Trophoblast cell (in vitro differentiated cells and primary cell): ENCODE data around the gene HPS6.

ENCODE experiments used
- DNase-seq, 2 donors: peaks; one replicate each; pipeline ENCODE4 v3.0.0-alpha.2; 2016
- H2AFZ ChIP-seq: 2 replicates; pipeline ENCODE4 v1.6.1; 2013; ENCODE audit warnings: low read length, moderate library complexity, mild to moderate bottlenecking; ENCODE audit not compliant: insufficient read depth, poor library complexity
- H2AK5ac ChIP-seq: 2 replicates; pipeline ENCODE4 v1.6.1; 2013; ENCODE audit warnings: mild to moderate bottlenecking, low read length
- H2BK120ac ChIP-seq: 2 replicates; pipeline ENCODE4 v1.6.1; 2013; ENCODE audit warnings: low read length, mild to moderate bottlenecking, moderate library complexity; ENCODE audit not compliant: insufficient read depth, poor library complexity
- H2BK12ac ChIP-seq: 2 replicates; pipeline ENCODE4 v1.6.1; 2013; ENCODE audit warnings: mild to moderate bottlenecking, low read length, moderate library complexity
- H2BK5ac ChIP-seq: 2 replicates; pipeline ENCODE4 v1.6.1; 2013; ENCODE audit warnings: low read length, low read depth, moderate library complexity, mild to moderate bottlenecking; ENCODE audit not compliant: poor library complexity
- H3K14ac ChIP-seq: 2 replicates; pipeline ENCODE4 v1.6.1; 2013; ENCODE audit warnings: mild to moderate bottlenecking, low read length
- H3K18ac ChIP-seq: 2 replicates; pipeline ENCODE4 v1.6.1; 2013; ENCODE audit warnings: mild to moderate bottlenecking, low read length
- H3K23ac ChIP-seq: 2 replicates; pipeline ENCODE4 v1.6.1; 2013; ENCODE audit warnings: low read length
- H3K27ac ChIP-seq: 2 replicates; pipeline ENCODE4 v1.5.1; 2013; ENCODE audit warnings: low read depth, mild to moderate bottlenecking, inconsistent platforms, low read length, moderate library complexity
- H3K27me3 ChIP-seq: 2 replicates; pipeline ENCODE4 v1.6.1; 2013; ENCODE audit warnings: inconsistent platforms, mild to moderate bottlenecking, low read length, moderate library complexity; ENCODE audit not compliant: insufficient read depth
- H3K36me3 ChIP-seq, 2 experiments: 1 replicate in 1 of 2; 2 replicates in 1 of 2; pipeline ENCODE4 v1.6.1; 2013; ENCODE audit warnings: low read length in 2 of 2, mild to moderate bottlenecking in 2 of 2, moderate library complexity in 1 of 2; ENCODE audit not compliant: insufficient read depth in 2 of 2, control insufficient read depth in 1 of 2
- H3K4ac ChIP-seq: 2 replicates; pipeline ENCODE4 v1.6.1; 2013; ENCODE audit warnings: low read depth, mild to moderate bottlenecking, low read length, moderate library complexity
- H3K4me1 ChIP-seq, 2 experiments: 1 replicate in 1 of 2; 2 replicates in 1 of 2; pipeline ENCODE4 v1.6.1; 2013; ENCODE audit warnings: low read length in 2 of 2, mild to moderate bottlenecking in 2 of 2, moderate library complexity in 1 of 2; ENCODE audit not compliant: insufficient read depth in 2 of 2, control insufficient read depth in 1 of 2
- H3K4me2 ChIP-seq: 2 replicates; pipeline ENCODE4 v1.6.1; 2013; ENCODE audit warnings: inconsistent platforms, mild to moderate bottlenecking, low read length, moderate library complexity
- H3K4me3 ChIP-seq: 2 replicates; pipeline ENCODE4 v1.5.1; 2013; ENCODE audit warnings: mild to moderate bottlenecking, low read depth, low read length, inconsistent platforms
- H3K79me1 ChIP-seq: one replicate; pipeline ENCODE4 v1.6.1; 2013; ENCODE audit warnings: low read length
- H3K79me2 ChIP-seq: 2 replicates; pipeline ENCODE4 v1.6.1; 2013; ENCODE audit warnings: low read length, mild to moderate bottlenecking; ENCODE audit not compliant: control insufficient read depth, insufficient read depth, poor library complexity
- H3K9ac ChIP-seq: 2 replicates; pipeline ENCODE4 v1.6.1; 2013; ENCODE audit warnings: mild to moderate bottlenecking, low read length
- H3K9me3 ChIP-seq: 2 replicates; pipeline ENCODE4 v1.6.1; 2013; ENCODE audit warnings: low read depth, mild to moderate bottlenecking, control low read depth, inconsistent platforms, low read length; ENCODE audit not compliant: insufficient read depth
- H4K12ac ChIP-seq: 2 replicates; pipeline ENCODE4 v1.6.1; 2013; ENCODE audit warnings: low read depth, mild to moderate bottlenecking, low read length, moderate library complexity
- H4K8ac ChIP-seq: 2 replicates; pipeline ENCODE4 v1.6.1; 2013; ENCODE audit warnings: low read depth, mild to moderate bottlenecking, low read length, moderate library complexity
- H4K91ac ChIP-seq: one replicate; pipeline ENCODE4 v1.6.1; 2013; ENCODE audit warnings: low read depth, mild to moderate bottlenecking, low read length, moderate library complexity
- WGBS: extraction: QIAGEN DNeasy Blood & Tissue Kit; methylation state at CpG from one replicate; pipeline ENCODE4 v1.1.7; 2013; ENCODE audit warnings: missing lambda C conversion rate; ENCODE audit not compliant: insufficient read length, insufficient coverage; ENCODE audit errors: extremely low coverage; 5-methylcytosine and 5-hydroxymethylcytosine counted together

The HPS6 gene

GRCh38 chr10:102112210-102112817, 47.2 kb downstream of the HPS6 start:
- Histone ChIP-seq H3K79me2 (peaks cover 31% of the 10 kb centered on the region), H2BK12ac (no peak overlapping the region), H2AK5ac (no peak overlapping the region), H4K12ac (no peak overlapping the region), H3K4me3 (no peak overlapping the region), H4K8ac (no peak overlapping the region), H3K36me3 (peaks cover 41 to 44% of the 10 kb centered on the region in 2 experiments), H2AFZ (no peak overlapping the region), H3K14ac (no peak overlapping the region), H3K9me3 (no peaks in the 10 kb centered on the region), H3K18ac (no peak overlapping the region), H2BK120ac (no peak overlapping the region), H3K4ac (peak overlapping the region; percentile 95), H3K27me3 (no peaks in the 10 kb centered on the region), H3K9ac (no peak overlapping the region), H4K91ac (no peak overlapping the region), H2BK5ac (no peak overlapping the region), H3K79me1 (peaks cover 14% of the 10 kb centered on the region), H3K4me1 (peaks cover 21 to 30% of the 10 kb centered on the region in 2 experiments), H3K27ac (no peak overlapping the region), H3K4me2 (peak overlapping the region; percentile 93), H3K23ac (no peak overlapping the region)
- no CpG with 5 or more reads among the region's 3 CpGs for WGBS
- DNase-seq = no peak

GRCh38 chr10:102113261-102113955, 48.3 kb downstream of the HPS6 start:
- Histone ChIP-seq H4K12ac (no peak overlapping the region), H3K4me2 (peak overlapping the region; percentile 93), H2BK120ac (no peak overlapping the region), H2BK5ac (no peak overlapping the region), H3K27ac (no peak overlapping the region), H4K91ac (no peak overlapping the region), H3K79me2 (peaks cover 40% of the 10 kb centered on the region), H4K8ac (peak overlapping the region; percentile 25), H2AFZ (peak overlapping the region; percentile 17), H3K9me3 (no peaks in the 10 kb centered on the region), H3K4me1 (peaks cover 31 to 41% of the 10 kb centered on the region in 2 experiments), H2BK12ac (no peak overlapping the region), H3K36me3 (peaks cover 33 to 35% of the 10 kb centered on the region in 2 experiments), H3K9ac (peak overlapping the region; percentile 97), H3K14ac (peak overlapping the region; percentile 28), H3K4me3 (peak overlapping the region; percentile 93), H3K23ac (no peak overlapping the region), H3K18ac (peak overlapping the region; percentile 72), H3K4ac (peak overlapping the region; percentile 95), H3K79me1 (peaks cover 22% of the 10 kb centered on the region), H2AK5ac (no peak overlapping the region), H3K27me3 (no peaks in the 10 kb centered on the region)
- peak; percentile 37 to 59 for DNase-seq
- WGBS = no CpG with 5 or more reads among the region's 7 CpGs

- H3K18ac ChIP-seq = peak overlapping the region; percentile 83
- peak overlapping the region; percentile 97 for H3K9ac ChIP-seq
- peak overlapping the region; percentile 56 for H4K8ac ChIP-seq
- H4K12ac ChIP-seq = peak overlapping the region; percentile 43
- no peaks in the 10 kb centered on the region for H3K27me3 ChIP-seq
- DNase-seq = no peak
- H2BK120ac ChIP-seq = peak overlapping the region; percentile 37
- H3K79me2 ChIP-seq = peaks cover 46% of the 10 kb centered on the region
- peak overlapping the region; percentile 93 for H3K4me3 ChIP-seq
- H2BK5ac ChIP-seq = peak overlapping the region; percentile 42
- no CpG with 5 or more reads among the region's 45 CpGs for WGBS
- H3K27ac ChIP-seq = peak overlapping the region; percentile 39
- peak overlapping the region; percentile 93 for H3K4me2 ChIP-seq
- peak overlapping the region; percentile 37 for H2AFZ ChIP-seq
- peak overlapping the region; percentile 69 for H3K14ac ChIP-seq
- H2AK5ac ChIP-seq = peak overlapping the region; percentile 51
- H4K91ac ChIP-seq = peak overlapping the region; percentile 78
- peak overlapping the region; percentile 2 for H2BK12ac ChIP-seq
- peaks cover 38 to 47% of the 10 kb centered on the region in 2 experiments for H3K4me1 ChIP-seq
- H3K79me1 ChIP-seq = peaks cover 23% of the 10 kb centered on the region
- peak overlapping the region; percentile 95 for H3K4ac ChIP-seq
- H3K23ac ChIP-seq = no peak overlapping the region
- H3K36me3 ChIP-seq = peaks cover 26 to 27% of the 10 kb centered on the region in 2 experiments
- no peaks in the 10 kb centered on the region for H3K9me3 ChIP-seq
Measured at GRCh38 chr10:102113956-102114857, 49.1 kb downstream of the HPS6 start.
